ENCODE results near the gene RAP1A. TPM values are rescaled to one million over a fixed set of nuclear protein-coding genes. Genes with fewer than 3 reads are reported as not detected.

RAP1A gene
- polyA plus RNA-seq, 1 experiment, result 78.1 TPM

DNA sequence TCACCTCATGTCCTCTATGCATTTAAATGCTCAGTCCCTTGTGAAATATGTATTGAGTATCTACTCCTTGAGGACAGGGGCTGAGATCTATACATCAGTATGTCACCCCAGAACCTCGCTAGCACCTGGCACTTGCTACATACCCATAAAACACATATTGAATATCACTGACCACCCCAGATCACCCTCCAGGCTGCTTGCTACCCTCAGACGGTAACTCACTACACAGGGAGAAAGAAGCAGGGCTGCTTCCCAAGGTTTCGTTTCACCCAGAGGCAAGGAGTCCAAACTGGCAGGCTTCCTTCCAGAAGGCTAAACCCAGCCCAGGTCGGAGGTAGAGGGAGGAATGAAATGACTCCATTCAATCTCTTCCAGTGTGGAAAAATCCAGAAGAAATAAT lies 111.1 kb downstream of the RAP1A start:
- ChIA-PET POLR2A (no interaction called here), CTCF (interaction anchor here (1.1 to 10.1 kb wide), 2 partner anchors 16 to 24 kb away, joined by 4 to 80 read pairs; no protein-coding TSS in a partner anchor)
- DNase-seq (ENCODE audit: low read depth, low spot score), result no peak
- Histone ChIP-seq H3K4me3 (ENCODE audit: low read depth, low read length) (no peak overlapping the region), H3K27me3 (ENCODE audit: control insufficient read depth, insufficient read depth, low read length) (no peaks in the 10 kb centered on the region), H3K9me3 (ENCODE audit: control insufficient read depth, insufficient read depth, low read length) (no peaks in the 10 kb centered on the region), H3K27ac (ENCODE audit: low read depth, low read length) (no peak overlapping the region)
- no peak for TF ChIP-seq CTCF (IDR thresholded peaks at IDR 0.05; ENCODE audit: low read depth, low read length)

DNA sequence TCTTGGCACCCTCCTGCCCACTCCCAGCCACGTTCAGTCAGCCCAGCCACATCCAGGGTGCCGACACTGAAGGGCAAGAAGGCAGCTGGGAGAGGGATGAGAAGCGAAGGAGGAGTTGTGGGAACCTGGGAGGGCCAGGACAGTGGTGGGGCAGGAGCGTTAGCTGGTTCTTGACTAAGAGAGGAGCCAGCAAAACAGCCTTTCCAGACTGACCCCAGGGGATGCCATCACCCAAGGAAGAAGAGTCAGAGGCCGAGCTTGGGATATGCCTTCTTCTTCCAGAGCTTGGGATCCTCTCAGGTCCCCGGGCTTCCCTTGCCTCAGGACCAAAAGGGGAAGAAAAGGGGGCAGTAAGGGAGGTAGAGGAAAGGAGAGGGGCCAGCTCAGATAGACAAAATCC lies 112.4 kb downstream of the RAP1A start:
- Histone ChIP-seq H3K9me3 (ENCODE audit: control insufficient read depth, insufficient read depth, low read length) (no peaks in the 10 kb centered on the region), H3K27me3 (ENCODE audit: control insufficient read depth, insufficient read depth, low read length) (no peaks in the 10 kb centered on the region), H3K27ac (ENCODE audit: low read depth, low read length) (no peak overlapping the region), H3K4me3 (ENCODE audit: low read depth, low read length) (no peak overlapping the region)
- ChIA-PET POLR2A (no interaction called here), CTCF (interaction anchor here (1.1 to 10.1 kb wide), 5 partner anchors 14 to 37 kb away, joined by 3 to 80 read pairs (median 4); no protein-coding TSS in a partner anchor)
- no peak for DNase-seq (ENCODE audit: low read depth, low spot score)
- no peak for TF ChIP-seq CTCF (IDR thresholded peaks at IDR 0.05; ENCODE audit: low read depth, low read length)

DNA sequence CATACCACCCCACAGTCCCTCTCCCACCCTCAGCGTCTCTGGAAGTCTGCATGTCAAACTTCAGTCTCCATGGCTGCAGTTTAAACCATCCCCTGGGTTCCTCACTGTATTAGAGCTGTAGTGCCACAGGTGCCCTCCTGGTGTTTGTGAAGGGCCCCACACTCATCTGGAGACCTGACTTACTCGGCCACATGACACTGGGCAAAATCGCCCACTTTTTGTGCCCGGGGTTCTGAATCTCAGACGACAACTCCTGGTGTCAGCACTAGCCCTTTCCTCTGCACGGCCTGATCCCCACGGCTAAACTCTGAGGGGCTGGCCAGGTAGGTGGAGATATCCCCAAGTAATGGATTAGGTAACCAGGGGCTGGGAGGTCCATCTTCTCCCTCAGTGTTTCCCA lies 113.1 kb downstream of the RAP1A start:
- ChIA-PET POLR2A (interaction anchor here (0.7 to 1.0 kb wide), 2 partner anchors 15 to 284 kb away, joined by 3 to 5 read pairs; partner anchors contain the start of gene WDR77), CTCF (interaction anchor here (1.1 to 10.1 kb wide), 5 partner anchors 13 to 37 kb away, joined by 3 to 80 read pairs (median 4); no protein-coding TSS in a partner anchor)
- Histone ChIP-seq H3K4me3 (ENCODE audit: low read depth, low read length) (no peak overlapping the region), H3K27me3 (ENCODE audit: control insufficient read depth, insufficient read depth, low read length) (no peaks in the 10 kb centered on the region), H3K9me3 (ENCODE audit: control insufficient read depth, insufficient read depth, low read length) (no peaks in the 10 kb centered on the region), H3K27ac (ENCODE audit: low read depth, low read length) (no peak overlapping the region)
- DNase-seq (ENCODE audit: low read depth, low spot score), result no peak
- no peak for TF ChIP-seq CTCF (IDR thresholded peaks at IDR 0.05; ENCODE audit: low read depth, low read length)

DNA sequence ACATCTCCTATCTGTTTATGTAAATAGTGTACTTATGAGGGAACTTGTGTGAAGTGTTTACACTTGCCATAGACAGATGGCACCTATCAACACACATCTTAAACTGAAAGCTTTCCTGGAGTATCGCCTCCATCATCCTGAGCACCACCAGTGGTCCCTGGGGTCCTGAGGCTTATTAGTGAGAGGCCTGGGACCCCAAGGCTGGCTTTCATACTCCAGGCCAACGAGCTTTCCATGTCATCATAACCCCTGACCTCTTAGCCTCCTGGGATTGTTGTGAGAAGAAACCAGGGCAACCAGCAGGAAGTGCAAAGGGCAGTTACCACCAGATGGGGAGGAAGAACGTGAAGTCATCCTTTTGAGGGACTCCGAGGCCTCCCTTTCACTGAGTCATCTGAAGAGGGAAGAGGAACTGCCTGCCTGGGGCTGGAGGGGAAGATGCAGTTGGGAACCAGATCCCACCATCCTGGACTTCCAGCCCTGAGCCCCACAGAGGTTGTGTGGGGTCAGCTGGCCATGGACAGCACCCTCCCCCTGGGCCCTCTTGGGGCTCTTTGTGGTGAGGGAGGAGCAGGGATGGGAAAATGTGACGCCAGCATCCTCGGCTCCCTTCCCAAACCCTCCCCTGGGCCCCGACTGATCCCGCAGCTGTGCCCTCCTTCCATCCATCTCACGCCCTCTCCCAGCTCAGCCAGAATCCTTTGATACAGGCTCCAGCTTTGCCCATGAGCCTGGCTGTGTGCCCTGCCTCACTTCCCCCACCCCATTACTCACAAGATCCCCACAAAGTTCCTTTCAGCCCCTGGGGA lies 113.8 kb downstream of the RAP1A start:
- H3K27ac ChIP-seq (ENCODE audit: low read depth, low read length), result peak overlapping the region; percentile 89
- H3K9me3 ChIP-seq (ENCODE audit: control insufficient read depth, insufficient read depth, low read length), result no peaks in the 10 kb centered on the region
- no peaks in the 10 kb centered on the region for H3K27me3 ChIP-seq (ENCODE audit: control insufficient read depth, insufficient read depth, low read length)
- no peak for DNase-seq (ENCODE audit: low read depth, low spot score)
- no peak for TF ChIP-seq CTCF (IDR thresholded peaks at IDR 0.05; ENCODE audit: low read depth, low read length)
- no peak overlapping the region for H3K4me3 ChIP-seq (ENCODE audit: low read depth, low read length)
- ChIA-PET CTCF (interaction anchor here (1.0 to 10.1 kb wide), 6 partner anchors 10 to 253 kb away, joined by 3 to 80 read pairs (median 4); no protein-coding TSS in a partner anchor), POLR2A (interaction anchor here (0.7 to 1.0 kb wide), 2 partner anchors 14 to 285 kb away, joined by 3 to 5 read pairs; partner anchors contain the start of gene WDR77)

GRCh38 chr1:111733992-111734341 lies 114.4 kb downstream of the RAP1A start:
- no peak for DNase-seq (ENCODE audit: low read depth, low spot score)
- Histone ChIP-seq H3K27ac (ENCODE audit: low read depth, low read length) (peak overlapping the region; percentile 89), H3K9me3 (ENCODE audit: control insufficient read depth, insufficient read depth, low read length) (no peaks in the 10 kb centered on the region), H3K27me3 (ENCODE audit: control insufficient read depth, insufficient read depth, low read length) (no peaks in the 10 kb centered on the region), H3K4me3 (ENCODE audit: low read depth, low read length) (no peak overlapping the region)
- POLR2A ChIA-PET, result no interaction called here
- no peak for TF ChIP-seq CTCF (IDR thresholded peaks at IDR 0.05; ENCODE audit: low read depth, low read length)
- CTCF ChIA-PET, result interaction anchor here (1.0 to 10.1 kb wide), 5 partner anchors 9 to 253 kb away, joined by 3 to 80 read pairs (median 4); no protein-coding TSS in a partner anchor
